ENCODE data around the gene CFAP299. TPM values are rescaled to one million over a fixed set of nuclear protein-coding genes. Genes with fewer than 3 reads are reported as not detected.
"Not testable (repeated sequence)": the region's sequence is repeated elsewhere in the genome, so short reads cannot be mapped to it uniquely, and the experiment has no call there.

CFAP299 gene
- total and polyA plus RNA-seq, 4 donors: 2.8 to 30.2 (median 6.6) TPM

GRCh38 chr4:80311130-80311529 lies 24.4 kb upstream of the CFAP299 start:
- Histone ChIP-seq H3K4me3 (no peak overlapping the region), H3K9me3 (ENCODE audit: control insufficient read depth in 4 of 4, insufficient read depth in 3 of 4, low read length in 3 of 4) (no peaks in the 10 kb centered on the region), H3K9ac (ENCODE audit: insufficient read depth in 1 of 2, low read length in 2 of 2) (no peak overlapping the region), H3K27me3 (ENCODE audit: control insufficient read depth in 3 of 3, insufficient read depth in 3 of 3, low read length in 2 of 3) (peaks cover 0 to 3% (median 2%) of the 10 kb centered on the region in 3 donors), H3K36me3 (ENCODE audit: control insufficient read depth in 4 of 4, insufficient read depth in 4 of 4, low read length in 4 of 4) (no peaks in the 10 kb centered on the region), H3K4me1 (ENCODE audit: control insufficient read depth in 5 of 5, insufficient read depth in 5 of 5, low read length in 5 of 5) (no peaks in the 10 kb centered on the region), H3K27ac (ENCODE audit: low read depth in 1 of 2, low read length in 1 of 2) (no peak overlapping the region)
- WGBS, 2 donors: 76 to 81% methylated on average over 3 of the region's 3 CpGs
- no peak for DNase-seq
- TF ChIP-seq CTCF (IDR thresholded peaks at IDR 0.05; ENCODE audit: control extremely low read depth, extremely low read depth): no peak
- no peak for ATAC-seq (ENCODE audit: insufficient read depth, low FRiP score)

- Histone ChIP-seq H3K9ac (ENCODE audit: insufficient read depth in 1 of 2, low read length in 2 of 2) (no peak overlapping the region), H3K27ac (ENCODE audit: low read depth in 1 of 2, low read length in 1 of 2) (no peak overlapping the region), H3K9me3 (ENCODE audit: control insufficient read depth in 4 of 4, insufficient read depth in 3 of 4, low read length in 3 of 4) (no peaks in the 10 kb centered on the region), H3K4me3 (no peak overlapping the region), H3K36me3 (ENCODE audit: control insufficient read depth in 4 of 4, insufficient read depth in 4 of 4, low read length in 4 of 4) (no peaks in the 10 kb centered on the region), H3K27me3 (ENCODE audit: control insufficient read depth in 3 of 3, insufficient read depth in 3 of 3, low read length in 2 of 3) (peaks cover 0 to 3% (median under 1%) of the 10 kb centered on the region in 3 donors), H3K4me1 (ENCODE audit: control insufficient read depth in 5 of 5, insufficient read depth in 5 of 5, low read length in 5 of 5) (no peaks in the 10 kb centered on the region)
- DNase-seq: no peak
- WGBS, 2 donors: 78 to 86% methylated on average over 1 of the region's 1 CpG
- TF ChIP-seq CTCF (IDR thresholded peaks at IDR 0.05; ENCODE audit: control extremely low read depth, extremely low read depth): no peak
- no peak for ATAC-seq (ENCODE audit: insufficient read depth, low FRiP score)
These were observed 23.4 kb upstream of the CFAP299 start for GRCh38 chr4:80312124-80312523.

- no peak for ATAC-seq (ENCODE audit: insufficient read depth, low FRiP score)
- DNase-seq: no peak
- H3K27ac ChIP-seq (ENCODE audit: low read depth in 1 of 2, low read length in 1 of 2): no peak overlapping the region
- H3K9ac ChIP-seq (ENCODE audit: insufficient read depth in 1 of 2, low read length in 2 of 2): no peak overlapping the region
- H3K27me3 ChIP-seq (ENCODE audit: control insufficient read depth in 3 of 3, insufficient read depth in 3 of 3, low read length in 2 of 3): peaks cover 0 to 3% (median 0%) of the 10 kb centered on the region in 3 donors
- TF ChIP-seq CTCF (IDR thresholded peaks at IDR 0.05; ENCODE audit: control extremely low read depth, extremely low read depth): no peak
- H3K36me3 ChIP-seq (ENCODE audit: control insufficient read depth in 4 of 4, insufficient read depth in 4 of 4, low read length in 4 of 4): no peaks in the 10 kb centered on the region
- H3K4me1 ChIP-seq (ENCODE audit: control insufficient read depth in 5 of 5, insufficient read depth in 5 of 5, low read length in 5 of 5): no peaks in the 10 kb centered on the region
- no peaks in the 10 kb centered on the region for H3K9me3 ChIP-seq (ENCODE audit: control insufficient read depth in 4 of 4, insufficient read depth in 3 of 4, low read length in 3 of 4)
- 83 to 85% methylated on average over 7 of the region's 7 CpGs for WGBS, 2 donors
- no peak overlapping the region for H3K4me3 ChIP-seq
These were observed 21.9 kb upstream of the CFAP299 start for GRCh38 chr4:80313627-80314026.

- H3K9me3 ChIP-seq (ENCODE audit: control insufficient read depth in 4 of 4, insufficient read depth in 3 of 4, low read length in 3 of 4); H3K27me3 ChIP-seq (ENCODE audit: control insufficient read depth in 3 of 3, insufficient read depth in 3 of 3, low read length in 2 of 3); H3K9ac ChIP-seq (ENCODE audit: insufficient read depth in 1 of 2, low read length in 2 of 2); H3K4me1 ChIP-seq (ENCODE audit: control insufficient read depth in 5 of 5, insufficient read depth in 5 of 5, low read length in 5 of 5); DNase-seq; H3K36me3 ChIP-seq (ENCODE audit: control insufficient read depth in 4 of 4, insufficient read depth in 4 of 4, low read length in 4 of 4); ATAC-seq (ENCODE audit: insufficient read depth, low FRiP score); H3K4me3 ChIP-seq; H3K27ac ChIP-seq (ENCODE audit: low read depth in 1 of 2, low read length in 1 of 2): not testable (repeated sequence)
These were observed 19.7 kb upstream of the CFAP299 start for GRCh38 chr4:80315848-80316247.

Data from lung (tissue), 12 donors.